Renal cortical epithelial cell (primary cell): Measurements from ENCODE around the gene MICAL3. TPM values are rescaled to one million over a fixed set of nuclear protein-coding genes. Genes with fewer than 3 reads are reported as not detected.
A peak's percentile ranks its signal among the peaks of the same experiment; 100 is the strongest.

Experiments used
- DNase-seq: peaks from one replicate; pipeline ENCODE4 v3.0.0-alpha.2; 2011; ENCODE audit warnings: low read depth
- total RNA-seq: library from RNA; depleted of rRNA; stranded (reverse); fragments of >200 nt; gene quantifications from 2 replicates; pipeline ENCODE4 v1.2.3, GENCODE V29; 2014

Gene MICAL3
- total RNA-seq, 1 donor from 2014 or later: 132 TPM

DNA sequence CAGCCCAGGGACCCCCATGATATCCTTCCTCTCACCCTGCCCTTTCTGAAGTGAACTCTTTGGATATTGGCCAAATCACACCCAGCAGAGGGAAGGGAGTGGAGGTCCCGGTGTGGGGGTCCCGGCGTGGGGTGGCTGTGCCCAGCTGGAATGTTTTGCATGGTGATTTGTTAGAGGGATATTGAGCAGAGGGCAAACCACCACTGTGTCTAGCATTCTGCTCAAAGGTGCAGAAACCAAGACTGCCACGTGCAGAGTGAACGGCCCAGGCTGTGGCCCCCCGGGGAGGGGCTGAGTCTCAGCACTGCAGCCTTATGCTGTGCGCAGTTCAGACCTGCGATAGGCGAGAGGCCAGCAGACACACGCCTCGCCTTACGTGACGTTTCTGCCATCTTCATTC is 242.2 kb downstream of the MICAL3 start:
- no peak for DNase-seq

DNA sequence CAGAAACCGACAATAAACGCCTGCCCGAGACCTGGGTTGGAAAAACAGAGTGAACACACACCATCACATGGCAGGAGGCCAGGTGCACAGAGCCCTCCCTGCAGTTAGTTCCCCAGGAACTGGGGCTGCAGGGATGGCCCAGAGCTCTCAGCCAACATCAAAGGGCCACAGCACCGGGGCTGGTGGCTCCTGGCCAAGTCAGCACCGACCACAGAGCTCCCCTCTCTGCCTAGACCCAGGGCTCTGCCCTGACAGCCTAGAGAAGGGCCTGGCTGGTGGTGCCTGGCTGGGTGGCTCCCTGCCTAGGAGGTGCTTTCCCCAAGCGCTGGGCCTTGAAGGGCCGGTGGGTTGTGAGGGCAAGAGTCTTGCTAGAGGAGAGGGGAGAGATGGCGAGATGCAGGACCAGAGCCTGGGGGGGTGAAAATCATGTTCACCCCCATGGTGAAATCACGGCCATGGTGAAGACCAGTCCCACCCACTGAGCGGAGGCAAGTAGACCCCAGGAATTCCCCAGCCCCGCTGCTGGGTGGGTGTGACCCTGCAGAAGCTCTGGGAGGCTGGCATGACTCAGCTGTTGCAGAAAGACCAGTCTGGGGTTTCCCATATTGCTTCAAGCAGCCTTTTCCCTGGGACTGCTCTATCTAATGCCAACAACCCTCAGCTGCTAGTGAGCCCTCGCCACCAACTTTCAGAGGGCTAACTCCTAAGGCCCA is 242.9 kb downstream of the MICAL3 start:
- peak; percentile 97 for DNase-seq

- DNase-seq: no peak
Measured at GRCh38 chr22:17780741-17781318, 243.5 kb downstream of the MICAL3 start.

- DNase-seq: no peak
Measured at GRCh38 chr22:17780116-17780740, 244.1 kb downstream of the MICAL3 start.

DNA sequence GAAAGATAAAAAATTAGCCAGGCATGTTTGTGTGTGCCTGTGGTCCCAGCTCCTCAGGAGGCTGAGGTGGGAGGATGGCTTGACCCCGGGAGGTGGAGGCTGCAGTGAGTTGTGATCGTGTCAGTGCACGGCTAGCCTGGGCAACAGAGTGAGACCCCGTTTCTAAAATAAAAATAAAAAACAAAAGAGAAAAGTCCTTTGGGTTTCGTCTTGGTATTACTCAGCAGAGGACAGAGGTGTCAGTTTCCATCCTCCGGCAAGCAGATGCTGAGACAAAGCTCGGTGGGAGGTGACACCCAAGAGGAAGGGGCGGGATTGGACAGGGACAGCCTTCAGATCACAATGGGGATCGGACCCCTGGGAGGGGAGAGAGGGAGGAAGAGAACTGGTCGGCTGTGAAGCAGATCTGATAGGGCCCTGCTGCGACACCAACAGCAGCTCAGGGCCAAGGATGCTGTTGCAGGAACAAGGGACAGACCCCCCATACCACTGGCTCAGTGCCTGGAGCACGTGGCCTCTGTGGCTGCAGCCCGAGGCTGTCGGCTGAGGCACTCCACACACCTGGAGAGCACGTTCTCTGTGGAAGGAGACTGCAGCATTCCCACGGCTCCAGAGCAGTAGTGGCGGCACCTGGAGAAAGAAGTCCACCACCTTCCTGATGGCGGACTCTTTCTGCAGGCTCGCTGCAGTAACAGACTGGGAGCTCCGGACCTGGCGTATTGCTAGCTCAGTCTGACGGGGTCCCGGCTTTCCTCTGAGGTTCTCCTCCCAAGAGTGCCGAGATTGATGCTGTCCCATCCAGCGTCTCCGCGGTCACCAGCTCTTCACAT is 244.9 kb downstream of the MICAL3 start:
- no peak for DNase-seq

DNA sequence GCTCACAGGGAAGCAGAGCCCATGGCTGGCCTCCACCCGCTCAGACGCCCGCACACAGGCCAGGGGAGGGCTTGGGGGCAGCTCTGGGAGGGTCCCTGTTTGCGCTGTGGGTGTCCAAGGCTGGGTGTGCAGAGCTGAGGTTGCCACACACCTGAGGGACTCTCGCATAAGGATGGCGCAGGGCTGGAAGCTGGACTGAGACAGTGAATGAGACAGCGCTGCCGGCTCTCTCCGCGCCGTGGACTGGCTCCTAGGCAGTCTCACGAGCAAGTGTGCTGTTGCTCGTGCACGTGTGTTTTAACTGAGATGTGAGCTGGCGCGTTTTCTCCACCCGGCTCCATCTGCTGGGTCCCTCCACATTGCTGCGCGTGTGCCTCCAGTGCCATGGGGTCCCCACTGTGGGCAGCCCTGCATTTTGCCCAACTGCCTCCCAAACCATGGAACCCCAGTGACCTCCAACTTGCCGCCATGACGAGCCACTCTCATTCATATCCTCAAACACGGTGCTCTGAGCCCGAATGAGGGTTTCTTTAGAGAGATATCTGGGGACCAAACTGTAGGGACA is 245.9 kb downstream of the MICAL3 start:
- no peak for DNase-seq

DNA sequence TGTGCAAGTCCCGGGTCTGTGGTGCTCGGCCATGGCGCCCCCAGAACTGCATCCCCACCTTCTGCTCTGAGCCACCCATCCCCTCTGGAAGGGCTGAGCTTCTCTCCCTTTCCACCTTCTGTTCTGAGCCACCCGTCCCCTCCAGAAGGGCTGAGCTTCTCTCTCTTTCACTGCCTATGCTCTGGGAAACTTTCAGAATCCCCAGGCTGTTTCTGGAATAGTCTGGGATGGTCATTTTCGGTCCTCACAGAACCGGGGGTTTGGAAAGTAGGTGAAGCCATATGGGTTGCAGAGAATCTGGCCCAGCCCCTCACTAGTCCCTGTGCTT is 246.7 kb downstream of the MICAL3 start:
- no peak for DNase-seq

GRCh38 chr22:17777005-17777716 is 247.2 kb downstream of the MICAL3 start:
- DNase-seq: no peak

DNA sequence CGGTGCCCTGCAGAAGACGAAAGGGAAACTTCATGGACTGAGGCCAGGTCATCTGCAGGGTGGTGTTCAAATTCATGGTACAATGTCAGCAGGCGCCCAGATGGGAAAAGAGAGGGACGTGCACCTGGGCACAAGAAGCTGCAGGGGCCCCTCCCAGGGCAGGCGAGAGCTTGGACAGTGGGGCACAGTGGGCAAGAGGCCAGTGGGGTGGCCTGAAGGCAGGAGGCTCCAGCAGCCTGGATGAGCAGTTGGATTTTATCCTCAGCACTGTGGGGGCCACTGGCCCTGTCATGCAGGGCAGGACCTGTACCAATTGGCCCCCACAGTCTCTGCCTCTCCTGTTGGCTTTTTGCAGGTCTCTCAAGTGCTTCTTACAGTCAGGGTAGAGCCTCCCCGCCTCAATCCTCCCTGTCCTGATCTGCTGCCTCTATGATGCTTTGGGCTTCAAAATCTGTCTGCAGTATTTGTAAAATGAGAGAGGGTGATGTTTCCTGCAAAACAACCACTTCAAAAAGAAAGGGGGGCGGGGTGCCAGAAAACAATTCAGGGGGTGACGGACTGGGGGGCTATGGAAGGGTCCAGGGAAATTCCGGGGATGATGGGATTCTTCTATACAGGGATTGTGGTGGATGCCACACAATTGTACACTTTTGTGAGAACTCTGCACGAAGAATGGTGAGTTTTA is 248.4 kb downstream of the MICAL3 start:
- no peak for DNase-seq

DNA sequence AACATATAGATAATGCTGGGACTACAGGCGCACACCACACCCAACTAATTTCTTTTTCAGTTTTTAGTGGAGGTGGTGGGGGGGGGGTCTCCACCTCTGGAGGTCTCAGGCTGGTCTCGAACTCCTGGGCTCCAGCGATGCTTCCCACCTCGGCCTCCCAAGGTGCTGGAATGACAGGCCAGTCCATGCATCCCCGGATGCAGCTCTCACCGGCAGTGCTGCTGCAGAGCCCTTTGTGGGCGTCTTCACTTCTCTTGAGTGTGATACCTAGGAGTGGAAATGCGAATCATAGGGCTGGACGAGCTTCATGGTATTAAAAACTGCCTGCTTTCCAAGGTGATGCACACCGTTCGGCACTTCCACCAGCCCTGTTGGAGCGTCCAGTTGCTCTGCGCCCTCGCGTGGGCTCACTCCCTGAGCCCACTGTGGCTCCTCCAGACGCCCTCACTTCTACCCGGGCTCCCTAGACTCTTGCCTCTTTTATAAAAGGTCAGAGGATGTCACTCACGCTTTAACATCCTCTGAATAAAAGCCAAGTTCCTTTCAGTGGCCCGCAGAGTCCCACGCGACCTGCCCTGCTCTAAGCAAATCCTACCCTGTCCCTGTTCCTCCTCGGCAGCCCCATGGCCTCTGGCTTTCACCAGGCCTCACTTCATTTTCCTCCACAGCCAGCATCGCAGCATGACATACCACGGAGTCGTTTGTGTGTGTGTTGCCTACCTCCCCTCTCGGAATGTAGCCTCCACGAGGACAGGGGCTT is 249.3 kb downstream of the MICAL3 start:
- no peak for DNase-seq

GRCh38 chr22:17774206-17774925 is 250.0 kb downstream of the MICAL3 start, which contains the start of gene BID:
TSS of gene BID (minus strand) at chr22:17774469. CDS start at chr22:17750116, 24,353 bp downstream.
- no peak for DNase-seq

- DNase-seq: no peak
Measured at GRCh38 chr22:17773606-17774205, 250.7 kb downstream of the MICAL3 start.

GRCh38 chr22:17772958-17773605 is 251.3 kb downstream of the MICAL3 start:
- no peak for DNase-seq

DNA sequence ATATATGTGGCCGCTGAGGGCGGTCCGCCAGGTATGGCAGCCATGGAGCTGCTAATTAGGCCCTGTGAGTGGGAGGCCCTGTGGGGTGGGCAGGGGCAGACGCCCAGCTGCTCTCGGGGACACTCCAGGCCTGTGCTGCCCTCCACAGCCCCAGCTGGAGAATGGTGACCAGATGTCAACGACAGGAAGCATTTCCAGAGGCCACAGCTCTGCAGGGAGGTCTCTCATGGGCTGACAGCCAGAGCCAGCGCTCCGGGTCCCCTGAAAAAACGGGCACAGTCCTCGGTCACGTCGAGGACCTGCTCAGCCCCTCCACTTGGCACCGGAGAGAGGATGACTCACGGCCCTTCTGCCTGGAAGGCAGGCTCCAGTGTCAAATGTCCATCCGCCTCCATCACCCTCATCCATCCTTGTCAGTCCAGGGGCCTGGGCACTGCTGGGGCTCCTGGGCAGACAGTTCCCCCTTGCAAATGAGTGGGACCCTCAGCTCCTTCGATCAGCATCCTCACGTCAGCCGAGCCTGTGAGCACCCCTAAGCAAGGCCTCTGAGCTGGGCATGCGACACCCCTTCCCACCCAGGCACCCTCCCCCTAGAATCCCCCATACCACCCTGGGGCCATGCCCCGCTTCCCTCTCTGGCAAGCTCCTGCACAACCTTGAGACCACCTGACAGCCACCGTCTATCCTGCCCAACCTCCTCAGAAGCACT is 252.0 kb downstream of the MICAL3 start:
- DNase-seq: no peak

GRCh38 chr22:17770180-17771077 is 253.9 kb downstream of the MICAL3 start:
- DNase-seq: no peak

DNA sequence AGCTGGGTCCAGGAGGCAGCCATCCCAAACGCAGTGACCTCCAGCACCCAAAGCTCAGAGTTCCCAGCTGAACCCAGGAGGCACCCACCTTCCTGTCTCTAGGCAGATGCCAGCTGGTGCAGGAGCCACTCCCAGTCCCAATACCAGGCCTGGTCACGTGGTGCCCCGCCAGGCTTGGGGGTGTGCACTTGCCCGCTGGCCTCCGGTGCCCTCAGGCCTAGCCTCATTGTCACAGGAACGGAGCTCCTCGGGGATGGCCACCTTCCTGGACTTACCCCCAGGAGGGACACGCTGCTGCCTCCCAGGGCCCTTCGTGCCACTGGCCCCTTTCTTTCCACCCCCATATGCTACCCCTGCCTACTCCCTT is 254.7 kb downstream of the MICAL3 start:
- no peak for DNase-seq
